NCI-H69 (cell line): ENCODE results near the gene NCKAP1.
"Not testable (repeated sequence)": the region's sequence is repeated elsewhere in the genome, so short reads cannot be mapped to it uniquely, and the experiment has no call there.

Experiments used
- DNase-seq: peaks from one replicate; lab custom pipeline; 2025; lab: John Stamatoyannopoulos, UW

The NCKAP1 gene

GRCh38 chr2:183035954-183036669 lies 2.1 kb downstream of the NCKAP1 start:
- peak; percentile 7 for DNase-seq

GRCh38 chr2:183035298-183035953 lies 2.8 kb downstream of the NCKAP1 start:
- peak; percentile 11 for DNase-seq

GRCh38 chr2:183034806-183035205 lies 3.5 kb downstream of the NCKAP1 start:
- no peak for DNase-seq

- no peak for DNase-seq
Observed at GRCh38 chr2:183033951-183034350, 4.3 kb downstream of the NCKAP1 start.

- DNase-seq = no peak
Observed at GRCh38 chr2:183031911-183032794, 6.1 kb downstream of the NCKAP1 start.

- DNase-seq = no peak
Observed at GRCh38 chr2:183029219-183029618, 9.0 kb downstream of the NCKAP1 start.

- no peak for DNase-seq
Observed at GRCh38 chr2:183028108-183028507, 10.1 kb downstream of the NCKAP1 start.

- DNase-seq = no peak
Observed at GRCh38 chr2:183027443-183027842, 10.8 kb downstream of the NCKAP1 start.

GRCh38 chr2:183026424-183026823 lies 11.8 kb downstream of the NCKAP1 start:
- DNase-seq = no peak

- DNase-seq = no peak
Observed at GRCh38 chr2:183025993-183026392, 12.3 kb downstream of the NCKAP1 start.

- peak; percentile 2 for DNase-seq
Observed at GRCh38 chr2:183024339-183025095, 13.7 kb downstream of the NCKAP1 start.

- no peak for DNase-seq
Observed at GRCh38 chr2:183022711-183023110, 15.5 kb downstream of the NCKAP1 start.

- no peak for DNase-seq
Observed at GRCh38 chr2:183021613-183022012, 16.6 kb downstream of the NCKAP1 start.

GRCh38 chr2:183019718-183020442 lies 18.4 kb downstream of the NCKAP1 start:
- DNase-seq = no peak

GRCh38 chr2:183017845-183018244 lies 20.4 kb downstream of the NCKAP1 start:
- not testable (repeated sequence) for DNase-seq

- DNase-seq = peak; percentile 1
Observed at GRCh38 chr2:183014005-183014404, 24.3 kb downstream of the NCKAP1 start.

- no peak for DNase-seq
Observed at GRCh38 chr2:183011743-183012142, 26.5 kb downstream of the NCKAP1 start.

GRCh38 chr2:183010112-183010511 lies 28.1 kb downstream of the NCKAP1 start:
- peak; percentile 41 for DNase-seq

GRCh38 chr2:183009249-183009899 lies 28.9 kb downstream of the NCKAP1 start:
- DNase-seq = no peak

- DNase-seq = peak; percentile 88
Observed at GRCh38 chr2:183001948-183002347, 36.3 kb downstream of the NCKAP1 start.

- no peak for DNase-seq
Observed at GRCh38 chr2:183000846-183001245, 37.4 kb downstream of the NCKAP1 start.
